NB4 (cell line): ENCODE data around the gene COPS6.

Experiments
- DNase-seq: peaks from one replicate; pipeline ENCODE4 v3.0.0; 2010; ENCODE audit warnings: low read depth
- H3K4me3 ChIP-seq: one replicate; pipeline ENCODE4 v1.5.1; 2011; ENCODE audit warnings: mild to moderate bottlenecking, low read depth, low read length, moderate library complexity
- CTCF ChIP-seq: IDR thresholded peaks from one replicate; pipeline ENCODE4 v1.5.1; 2012; ENCODE audit warnings: low read depth, low read length
- MAX ChIP-seq: IDR thresholded peaks from 2 replicates; pipeline ENCODE4 v1.6.1; 2011; ENCODE audit warnings: low read depth, low read length
- MYC ChIP-seq: IDR thresholded peaks from 2 replicates; pipeline ENCODE4 v1.6.1; 2011; ENCODE audit warnings: low read depth, low read length
- POLR2A ChIP-seq: IDR thresholded peaks from 2 replicates; pipeline ENCODE4 v1.6.1; 2011; ENCODE audit warnings: mild to moderate bottlenecking; ENCODE audit not compliant: insufficient read length; ENCODE audit errors: extremely low read depth

COPS6 gene

GRCh38 chr7:100099452-100099851 lies 10.7 kb downstream of the COPS6 start:
- no peak for DNase-seq
- H3K4me3 ChIP-seq, result peak overlapping the region; percentile 99
- TF ChIP-seq POLR2A, result no peak
- no peak for TF ChIP-seq CTCF
- no peak; the same call in 1 of the 2 replicates for TF ChIP-seq MYC
- TF ChIP-seq MAX, result no peak

GRCh38 chr7:100100420-100101015 lies 11.7 kb downstream of the COPS6 start:
- TF ChIP-seq MYC (peak; percentile 97), CTCF (no peak), POLR2A (no peak), MAX (peak; percentile 95)
- peak; percentile 98 for DNase-seq
- peak overlapping the region; percentile 99 for H3K4me3 ChIP-seq

- TF ChIP-seq MAX (peak; percentile 99), MYC (peak; percentile 94), CTCF (no peak), POLR2A (peak; percentile 90)
- peak; percentile 100 for DNase-seq
- peak within 1 kb of the TSS; percentile 99 for H3K4me3 ChIP-seq
These were observed 12.5 kb downstream of the COPS6 start, which contains the start of the genes AP4M1 and MCM7 for GRCh38 chr7:100101016-100101862. Gene AP4M1, plus strand, starts transcription at chr7:100101643. Its CDS starts 72 bp downstream, at chr7:100101715. Gene MCM7, minus strand, starts transcription at chr7:100101397. Its CDS starts 103 bp downstream, at chr7:100101294.

GRCh38 chr7:100102950-100103840 lies 14.4 kb downstream of the COPS6 start:
- H3K4me3 ChIP-seq, result no peak overlapping the region
- no peak for TF ChIP-seq MAX
- no peak for DNase-seq

GRCh38 chr7:100105534-100105933 lies 16.8 kb downstream of the COPS6 start:
- no peak for TF ChIP-seq POLR2A
- no peak for TF ChIP-seq MAX
- no peak for TF ChIP-seq MYC
- TF ChIP-seq CTCF, result no peak
- DNase-seq, result no peak
- H3K4me3 ChIP-seq, result no peak overlapping the region

GRCh38 chr7:100106633-100107032 lies 17.9 kb downstream of the COPS6 start:
- TF ChIP-seq MYC (no peak), POLR2A (no peak), CTCF (no peak), MAX (no peak)
- H3K4me3 ChIP-seq, result no peak overlapping the region
- DNase-seq, result no peak
